22Rv1 (cell line): ENCODE data around the gene CNTNAP2.

ENCODE experiments used
- CTCF ChIP-seq: fragments of 450-650 bp; IDR thresholded peaks from 2 replicates; pipeline ENCODE4 v1.5.1; 2017; ENCODE audit warnings: mild to moderate bottlenecking
- ZFX ChIP-seq: fragments of 450-650 bp; IDR thresholded peaks from 2 replicates; pipeline ENCODE4 v1.6.1; 2017; ENCODE audit warnings: antibody characterized with exemption, borderline replicate concordance

DNA sequence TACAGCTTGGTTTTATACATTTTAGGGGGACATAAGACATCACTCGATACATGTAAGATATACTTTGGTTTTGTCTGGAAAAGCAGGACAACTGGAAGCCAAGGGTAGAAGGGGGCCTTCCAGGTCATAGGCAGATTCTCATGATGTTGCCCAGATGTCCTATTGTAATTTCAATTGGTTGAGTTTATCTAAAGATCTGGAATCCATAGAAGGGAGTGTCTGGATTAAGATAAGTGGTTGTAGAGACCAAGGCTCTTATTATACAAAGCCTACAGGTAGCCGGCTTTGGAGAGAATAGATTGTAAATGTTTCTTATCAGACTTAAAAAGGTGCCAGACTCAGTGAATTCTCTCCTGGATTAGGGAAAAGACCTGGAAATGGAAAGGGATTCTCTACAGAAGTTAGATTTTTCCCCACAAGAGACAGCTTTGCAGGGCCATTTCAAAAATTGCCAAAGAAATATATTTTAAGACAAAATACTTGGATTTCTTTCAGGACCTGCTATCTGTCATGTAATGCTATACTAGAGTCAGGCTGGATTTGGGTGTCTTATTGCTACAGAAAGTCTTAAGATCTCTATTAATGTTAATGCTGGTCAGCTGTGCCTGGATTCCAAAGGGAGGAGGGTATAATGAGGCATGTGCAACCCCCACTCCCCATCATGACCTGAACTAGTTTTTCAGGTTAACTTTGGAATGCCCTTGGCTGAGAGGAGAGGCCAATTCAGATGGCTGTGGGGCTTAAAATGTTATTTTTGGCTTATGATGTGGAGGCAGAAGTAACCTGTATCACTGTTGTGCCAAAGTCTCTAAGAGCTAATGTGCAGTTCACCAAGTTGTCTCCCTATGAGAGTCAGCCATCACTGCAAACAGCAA lies 1962.8 kb downstream of the CNTNAP2 start:
- no peak for TF ChIP-seq CTCF
- no peak for TF ChIP-seq ZFX
